ENCODE data around the gene AK8.
A peak's percentile ranks its signal among the peaks of the same experiment; 100 is the strongest.

AK8 gene

GRCh38 chr9:132770770-132771310 is 107.2 kb downstream of the AK8 start:
- DNase-seq (ENCODE audit: low read depth in 3 of 3), result no peak

GRCh38 chr9:132769906-132770769 is 107.9 kb downstream of the AK8 start:
- DNase-seq (ENCODE audit: low read depth in 3 of 3), result peak; percentile 47 to 55 (median 52)

- peak; percentile 21 to 59 (median 54) for DNase-seq (ENCODE audit: low read depth in 3 of 3)
These were observed 108.9 kb downstream of the AK8 start for GRCh38 chr9:132768932-132769905.

- DNase-seq (ENCODE audit: low read depth in 3 of 3), result no peak
These were observed 114.5 kb downstream of the AK8 start for GRCh38 chr9:132763574-132763973.

GRCh38 chr9:132762896-132763295 is 115.2 kb downstream of the AK8 start:
- no peak for DNase-seq (ENCODE audit: low read depth in 3 of 3)

GRCh38 chr9:132761602-132762001 is 116.5 kb downstream of the AK8 start:
- DNase-seq (ENCODE audit: low read depth in 3 of 3), result no peak

- DNase-seq (ENCODE audit: low read depth in 3 of 3), result no peak
These were observed 118.0 kb downstream of the AK8 start for GRCh38 chr9:132760057-132760456.

- no peak for DNase-seq (ENCODE audit: low read depth in 3 of 3)
These were observed 121.1 kb downstream of the AK8 start for GRCh38 chr9:132757016-132757415.

- no peak for DNase-seq (ENCODE audit: low read depth in 3 of 3)
These were observed 121.8 kb downstream of the AK8 start for GRCh38 chr9:132756214-132756845.

GRCh38 chr9:132755096-132755495 is 123.0 kb downstream of the AK8 start:
- DNase-seq (ENCODE audit: low read depth in 3 of 3), result no peak

- DNase-seq (ENCODE audit: low read depth in 3 of 3), result no peak
These were observed 123.8 kb downstream of the AK8 start for GRCh38 chr9:132754236-132754635.

- DNase-seq (ENCODE audit: low read depth in 3 of 3), result no peak
These were observed 124.5 kb downstream of the AK8 start for GRCh38 chr9:132753593-132753880.

GRCh38 chr9:132752877-132753592 is 125.0 kb downstream of the AK8 start:
- DNase-seq (ENCODE audit: low read depth in 3 of 3), result no peak

- no peak for DNase-seq (ENCODE audit: low read depth in 3 of 3)
These were observed 127.4 kb downstream of the AK8 start for GRCh38 chr9:132750668-132751067.

GRCh38 chr9:132749306-132749705 is 128.8 kb downstream of the AK8 start:
- DNase-seq (ENCODE audit: low read depth in 3 of 3), result no peak

GRCh38 chr9:132748450-132748849 is 129.6 kb downstream of the AK8 start:
- no peak for DNase-seq (ENCODE audit: low read depth in 3 of 3)

- DNase-seq (ENCODE audit: low read depth in 3 of 3), result no peak
These were observed 132.1 kb downstream of the AK8 start for GRCh38 chr9:132745756-132746709.

- no peak for DNase-seq (ENCODE audit: low read depth in 3 of 3)
These were observed 133.0 kb downstream of the AK8 start for GRCh38 chr9:132744881-132745755.

- no peak for DNase-seq (ENCODE audit: low read depth in 3 of 3)
These were observed 134.1 kb downstream of the AK8 start for GRCh38 chr9:132743931-132744479.
